ENCODE results near the gene SOX12. TPM values are rescaled to one million over a fixed set of nuclear protein-coding genes. Genes with fewer than 3 reads are reported as not detected.

SOX12 gene
- polyA plus RNA-seq, 1 of the 3 experiments (the other 2 are of a cell fraction): 11.3 TPM

DNA sequence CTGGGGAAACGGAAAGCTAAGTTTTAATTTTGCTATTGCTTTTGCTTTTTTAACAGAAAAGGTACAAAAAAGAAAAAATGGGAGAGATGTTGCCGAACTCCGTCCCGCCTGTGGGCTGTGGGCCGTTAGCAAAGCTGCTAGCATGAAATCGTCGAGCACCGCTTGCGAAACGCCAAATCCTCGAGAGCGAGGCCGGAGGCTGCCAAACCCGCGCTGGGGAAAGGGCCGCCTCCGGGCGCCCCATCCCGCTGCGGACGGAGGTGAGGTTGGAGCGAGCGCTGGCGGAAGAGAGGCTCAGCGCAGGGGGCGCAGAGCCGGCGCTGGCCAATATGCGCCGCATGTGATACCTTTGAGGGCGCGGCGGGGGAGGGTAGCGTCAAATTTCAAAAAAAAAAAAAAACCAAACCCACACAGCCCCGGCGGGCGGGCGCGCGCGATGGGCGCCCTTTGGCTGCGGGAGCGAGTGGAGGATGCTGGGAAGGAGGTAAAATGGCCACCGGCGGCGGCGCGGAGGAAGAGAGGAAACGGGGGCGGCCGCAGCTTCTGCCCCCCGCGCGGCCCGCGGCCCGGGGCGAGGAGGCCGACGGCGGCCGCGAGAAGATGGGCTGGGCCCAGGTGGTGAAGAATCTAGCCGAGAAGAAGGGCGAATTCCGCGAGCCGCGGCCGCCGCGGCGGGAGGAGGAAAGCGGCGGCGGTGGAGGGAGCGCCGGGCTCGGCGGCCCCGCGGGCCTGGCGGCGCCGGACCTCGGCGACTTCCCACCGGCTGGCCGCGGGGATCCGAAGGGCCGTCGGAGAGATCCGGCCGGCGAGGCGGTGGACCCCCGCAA is 28.0 kb upstream of the SOX12 start, which contains the start of gene ZCCHC3 (continued):
- TF ChIP-seq RCOR1 (IDR thresholded peaks at IDR 0.05; ENCODE audit: low read length) (peak; percentile 61; the same call in 1 of the 2 replicates), FOXM1 (IDR thresholded peaks at IDR 0.05; ENCODE audit: low read depth) (peak; percentile 39; the same call in 1 of the 2 replicates), CTCF (IDR thresholded peaks at IDR 0.05) (peak; percentile 21; the same call in 1 of the 2 replicates), SMC3 (IDR thresholded peaks at IDR 0.05; ENCODE audit: low read depth, low read length) (peak; percentile 34), EP300 (IDR thresholded peaks at IDR 0.05; ENCODE audit: borderline replicate concordance in 1 of 2, low read depth in 1 of 2, low read length in 1 of 2) (peak in 1 of 2 experiments; percentile 26; a peak in 1 of 4 replicates), RFX5 (IDR thresholded peaks at IDR 0.05; ENCODE audit: low read length) (peak; percentile 58), FOSL2 (IDR thresholded peaks at IDR 0.05; ENCODE audit: borderline replicate concordance, low read depth) (no peak), MEF2A (IDR thresholded peaks at IDR 0.05; ENCODE audit: borderline replicate concordance, low read depth) (no peak), TEAD4 (IDR thresholded peaks at IDR 0.05; ENCODE audit: borderline replicate concordance, insufficient read depth) (0 out of 2 replicates have a peak, but pooled peaks have one; percentile 19)
- TF ChIP-seq, protein P1, sequence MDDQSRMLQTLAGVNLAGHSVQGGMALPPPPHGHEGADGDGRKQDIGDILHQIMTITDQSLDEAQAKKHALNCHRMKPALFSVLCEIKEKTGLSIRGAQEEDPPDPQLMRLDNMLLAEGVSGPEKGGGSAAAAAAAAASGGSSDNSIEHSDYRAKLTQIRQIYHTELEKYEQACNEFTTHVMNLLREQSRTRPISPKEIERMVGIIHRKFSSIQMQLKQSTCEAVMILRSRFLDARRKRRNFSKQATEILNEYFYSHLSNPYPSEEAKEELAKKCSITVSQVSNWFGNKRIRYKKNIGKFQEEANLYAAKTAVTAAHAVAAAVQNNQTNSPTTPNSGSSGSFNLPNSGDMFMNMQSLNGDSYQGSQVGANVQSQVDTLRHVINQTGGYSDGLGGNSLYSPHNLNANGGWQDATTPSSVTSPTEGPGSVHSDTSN (IDR thresholded peaks at IDR 0.05): peak; percentile 29

GRCh38 chr20:297925-298775 is 27.2 kb upstream of the SOX12 start:
- Histone ChIP-seq H3K9ac (peak overlapping the region; percentile 95), H3K27me3 (ENCODE audit: insufficient read depth) (no peaks in the 10 kb centered on the region), H3K79me2 (ENCODE audit: insufficient read depth) (peaks cover 34% of the 10 kb centered on the region), H4K20me1 (ENCODE audit: insufficient read depth) (peaks cover 16% of the 10 kb centered on the region), H3K36me3 (replicated peaks in 1 of 2; ENCODE audit: control insufficient read depth in 1 of 2, insufficient read depth in 2 of 2, low read length in 1 of 2) (peaks cover 15 to 20% of the 10 kb centered on the region in 2 experiments), H3F3A (replicated peaks; ENCODE audit: insufficient read depth) (peaks cover 16% of the 10 kb centered on the region), H2AFZ (ENCODE audit: low read depth) (peak overlapping the region; percentile 19; the same call in 1 of the 2 replicates), H3K4me3 (ENCODE audit: low read depth in 2 of 2, low read length in 1 of 2) (peak overlapping the region; percentile 87 to 93), H3K4me2 (peak overlapping the region; percentile 86), H3K4me1 (ENCODE audit: control insufficient read depth in 1 of 2, insufficient read depth in 2 of 2, low read depth in 1 of 2, low read length in 1 of 2) (peaks cover 20 to 24% of the 10 kb centered on the region in 2 experiments), H3K9me3 (no peaks in the 10 kb centered on the region), H3K27ac (ENCODE audit: low read depth in 2 of 2, low read length in 1 of 2) (peak overlapping the region; percentile 86 to 95), H3K9me2 (no peaks in the 10 kb centered on the region)
- DNase-seq: peak; percentile 65
- ChIA-PET POLR2A (interaction anchor here (1.3 to 4.8 kb wide), 4 partner anchors 12 to 49 kb away, joined by 6 to 29 read pairs (median 10); partner anchors contain the start of genes NRSN2 and SOX12), CTCF (interaction anchor here (1.0 to 3.3 kb wide), 4 partner anchors 11 to 33 kb away, joined by 3 to 23 read pairs (median 10); partner anchors contain the start of gene SOX12)
- under 1% methylated on average over 36 of the region's 75 CpGs for WGBS (ENCODE audit: low lambda C conversion rate)
- 0 out of 2 replicates have a peak, but pooled peaks have one; percentile 10 for TF ChIP-seq SIN3A (IDR thresholded peaks at IDR 0.05; ENCODE audit: borderline replicate concordance, low read depth, low read length)
- TF ChIP-seq USF1 (IDR thresholded peaks at IDR 0.05; ENCODE audit: borderline replicate concordance, low read depth): no peak
- 0 out of 2 replicates have a peak, but pooled peaks have one; percentile 19 for TF ChIP-seq TAF1 (IDR thresholded peaks at IDR 0.05; ENCODE audit: borderline replicate concordance, low read depth, low read length)
- TF ChIP-seq GATA2 (CRISPR knock-in tag; IDR thresholded peaks at IDR 0.05): no peak
- TF ChIP-seq, protein P2, sequence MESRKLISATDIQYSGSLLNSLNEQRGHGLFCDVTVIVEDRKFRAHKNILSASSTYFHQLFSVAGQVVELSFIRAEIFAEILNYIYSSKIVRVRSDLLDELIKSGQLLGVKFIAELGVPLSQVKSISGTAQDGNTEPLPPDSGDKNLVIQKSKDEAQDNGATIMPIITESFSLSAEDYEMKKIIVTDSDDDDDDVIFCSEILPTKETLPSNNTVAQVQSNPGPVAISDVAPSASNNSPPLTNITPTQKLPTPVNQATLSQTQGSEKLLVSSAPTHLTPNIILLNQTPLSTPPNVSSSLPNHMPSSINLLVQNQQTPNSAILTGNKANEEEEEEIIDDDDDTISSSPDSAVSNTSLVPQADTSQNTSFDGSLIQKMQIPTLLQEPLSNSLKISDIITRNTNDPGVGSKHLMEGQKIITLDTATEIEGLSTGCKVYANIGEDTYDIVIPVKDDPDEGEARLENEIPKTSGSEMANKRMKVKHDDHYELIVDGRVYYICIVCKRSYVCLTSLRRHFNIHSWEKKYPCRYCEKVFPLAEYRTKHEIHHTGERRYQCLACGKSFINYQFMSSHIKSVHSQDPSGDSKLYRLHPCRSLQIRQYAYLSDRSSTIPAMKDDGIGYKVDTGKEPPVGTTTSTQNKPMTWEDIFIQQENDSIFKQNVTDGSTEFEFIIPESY (IDR thresholded peaks at IDR 0.05; ENCODE audit: borderline replicate concordance, low read depth): no peak
- peak; percentile 64 for TF ChIP-seq POLR2AphosphoS5 (IDR thresholded peaks at IDR 0.05; ENCODE audit: low read depth, low read length)
- TF ChIP-seq MEF2A (IDR thresholded peaks at IDR 0.05; ENCODE audit: borderline replicate concordance, low read depth): no peak
- peak; percentile 11; the same call in 1 of the 2 replicates for TF ChIP-seq YY1 (IDR thresholded peaks at IDR 0.05; ENCODE audit: low read depth)
- TF ChIP-seq GABPA (IDR thresholded peaks at IDR 0.05; ENCODE audit: low read depth): peak; percentile 24; the same call in 1 of the 2 replicates
- TF ChIP-seq MXI1 (IDR thresholded peaks at IDR 0.05; ENCODE audit: low read depth, low read length): 0 out of 2 replicates have a peak, but pooled peaks have one; percentile 8
- peak; percentile 20; the same call in 1 of the 2 replicates for TF ChIP-seq FOXJ3 (CRISPR knock-in tag; IDR thresholded peaks at IDR 0.05)
- TF ChIP-seq SMC3 (IDR thresholded peaks at IDR 0.05; ENCODE audit: low read depth, low read length): no peak

All from SK-N-SH (cell line).